Cerebellar nuclear complex (tissue), 1 donor: Measurements from ENCODE around the gene PTPRC.
"Not testable (repeated sequence)": the region's sequence is repeated elsewhere in the genome, so short reads cannot be mapped to it uniquely, and the experiment has no call there.

Experiments used
- DNase-seq, 2 experiments: peaks; one replicate each; lab custom pipeline; 2025; lab: John Stamatoyannopoulos, UW

PTPRC gene, protein sequence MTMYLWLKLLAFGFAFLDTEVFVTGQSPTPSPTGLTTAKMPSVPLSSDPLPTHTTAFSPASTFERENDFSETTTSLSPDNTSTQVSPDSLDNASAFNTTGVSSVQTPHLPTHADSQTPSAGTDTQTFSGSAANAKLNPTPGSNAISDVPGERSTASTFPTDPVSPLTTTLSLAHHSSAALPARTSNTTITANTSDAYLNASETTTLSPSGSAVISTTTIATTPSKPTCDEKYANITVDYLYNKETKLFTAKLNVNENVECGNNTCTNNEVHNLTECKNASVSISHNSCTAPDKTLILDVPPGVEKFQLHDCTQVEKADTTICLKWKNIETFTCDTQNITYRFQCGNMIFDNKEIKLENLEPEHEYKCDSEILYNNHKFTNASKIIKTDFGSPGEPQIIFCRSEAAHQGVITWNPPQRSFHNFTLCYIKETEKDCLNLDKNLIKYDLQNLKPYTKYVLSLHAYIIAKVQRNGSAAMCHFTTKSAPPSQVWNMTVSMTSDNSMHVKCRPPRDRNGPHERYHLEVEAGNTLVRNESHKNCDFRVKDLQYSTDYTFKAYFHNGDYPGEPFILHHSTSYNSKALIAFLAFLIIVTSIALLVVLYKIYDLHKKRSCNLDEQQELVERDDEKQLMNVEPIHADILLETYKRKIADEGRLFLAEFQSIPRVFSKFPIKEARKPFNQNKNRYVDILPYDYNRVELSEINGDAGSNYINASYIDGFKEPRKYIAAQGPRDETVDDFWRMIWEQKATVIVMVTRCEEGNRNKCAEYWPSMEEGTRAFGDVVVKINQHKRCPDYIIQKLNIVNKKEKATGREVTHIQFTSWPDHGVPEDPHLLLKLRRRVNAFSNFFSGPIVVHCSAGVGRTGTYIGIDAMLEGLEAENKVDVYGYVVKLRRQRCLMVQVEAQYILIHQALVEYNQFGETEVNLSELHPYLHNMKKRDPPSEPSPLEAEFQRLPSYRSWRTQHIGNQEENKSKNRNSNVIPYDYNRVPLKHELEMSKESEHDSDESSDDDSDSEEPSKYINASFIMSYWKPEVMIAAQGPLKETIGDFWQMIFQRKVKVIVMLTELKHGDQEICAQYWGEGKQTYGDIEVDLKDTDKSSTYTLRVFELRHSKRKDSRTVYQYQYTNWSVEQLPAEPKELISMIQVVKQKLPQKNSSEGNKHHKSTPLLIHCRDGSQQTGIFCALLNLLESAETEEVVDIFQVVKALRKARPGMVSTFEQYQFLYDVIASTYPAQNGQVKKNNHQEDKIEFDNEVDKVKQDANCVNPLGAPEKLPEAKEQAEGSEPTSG (N-terminal part only)

GRCh38 chr1:198638894-198639635 lies at the start of gene PTPRC:
PTPRC (plus strand) TSS chr1:198639040; CDS start chr1:198639269, 229 bp downstream.
- no peak for DNase-seq

- DNase-seq, result no peak
Observed at GRCh38 chr1:198590454-198590853, 48.4 kb upstream of the PTPRC start.

DNA sequence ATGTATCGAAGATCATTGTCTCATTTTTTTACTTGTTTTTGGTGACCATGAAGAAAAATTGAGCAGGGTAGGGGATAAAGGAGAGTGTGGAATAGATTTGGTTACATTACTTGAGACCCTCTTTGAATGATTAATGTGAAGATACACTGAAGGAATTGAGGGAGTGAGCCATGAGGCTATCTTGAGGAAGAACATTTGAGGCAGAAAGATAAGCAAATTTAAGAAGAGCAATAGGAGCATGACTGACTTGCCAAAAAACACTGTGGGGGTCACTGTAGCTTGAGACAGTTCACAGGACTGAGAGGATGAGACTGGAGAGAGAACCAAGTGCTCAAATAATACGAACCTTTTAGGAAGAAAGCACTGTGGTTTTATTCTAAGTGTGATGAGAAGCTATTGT lies 43.1 kb upstream of the PTPRC start:
- DNase-seq, result no peak

- DNase-seq, result no peak
Observed at GRCh38 chr1:198597690-198598430, 41.0 kb upstream of the PTPRC start.

DNA sequence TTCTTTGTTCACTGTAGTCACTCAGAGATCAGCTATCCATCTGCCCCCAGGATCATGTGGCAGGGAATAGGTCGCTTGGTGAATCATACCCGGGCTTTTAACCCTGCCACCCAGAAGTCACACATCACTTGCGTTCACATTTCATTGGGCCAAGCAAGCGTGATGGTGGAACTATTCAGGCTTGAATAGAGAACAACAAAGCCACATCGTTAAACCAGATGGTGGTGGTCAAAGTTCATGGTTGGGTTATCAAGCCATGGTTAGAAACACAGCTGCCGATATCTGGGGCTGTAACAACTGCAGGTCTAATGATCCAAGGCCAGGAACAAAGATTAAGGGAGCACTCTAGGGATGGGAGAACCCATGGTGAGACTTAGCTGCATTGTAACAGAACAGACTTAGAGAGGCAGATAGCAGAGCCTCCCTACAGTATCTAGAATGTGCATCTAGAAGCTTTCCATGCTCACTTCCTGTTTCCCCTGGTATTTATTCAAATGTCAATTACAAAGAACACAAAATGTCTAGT lies 40.0 kb upstream of the PTPRC start:
- DNase-seq, result no peak

DNA sequence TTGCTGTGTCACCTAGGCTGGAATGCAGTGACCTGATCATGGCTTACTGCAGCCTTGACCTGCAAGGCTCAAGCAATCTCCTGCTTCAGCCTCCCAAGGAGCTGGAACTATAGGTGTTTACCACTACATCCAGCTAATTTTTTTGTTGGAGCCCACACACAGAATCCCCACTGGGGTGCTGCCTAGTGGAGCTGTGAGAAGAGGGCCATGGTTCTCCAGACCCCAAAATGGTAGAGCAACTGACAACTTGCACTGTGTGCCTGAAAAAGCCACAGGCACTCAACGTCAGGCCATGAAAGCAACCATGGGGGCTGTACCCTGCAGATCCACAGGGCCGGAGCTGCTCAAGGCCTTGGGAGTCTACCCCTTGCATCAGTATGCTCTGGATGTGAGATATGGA lies 39.1 kb upstream of the PTPRC start:
- no peak for DNase-seq

GRCh38 chr1:198600906-198601305 lies 37.9 kb upstream of the PTPRC start:
- DNase-seq, result no peak

DNA sequence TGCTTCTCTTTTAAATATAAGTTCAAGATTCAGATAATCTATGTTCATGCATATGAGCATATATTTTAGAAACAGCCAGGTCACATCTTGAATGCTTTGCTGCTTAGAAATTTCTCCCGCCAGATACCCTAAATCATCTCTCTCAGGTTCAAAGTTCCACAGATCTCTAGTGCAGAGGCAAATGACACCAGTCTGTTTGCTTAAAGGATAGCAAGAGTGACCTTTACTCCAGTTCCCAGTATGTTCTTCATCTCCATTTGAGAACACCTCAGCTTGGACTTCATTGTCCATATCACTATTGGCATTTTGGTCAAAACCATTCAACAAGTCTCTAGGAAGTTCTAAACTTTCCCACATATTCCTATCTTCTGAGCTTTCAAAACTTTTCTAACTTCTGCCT lies 37.5 kb upstream of the PTPRC start:
- DNase-seq, result not testable (repeated sequence)

- DNase-seq, result no peak
Observed at GRCh38 chr1:198601936-198602889, 36.6 kb upstream of the PTPRC start.

DNA sequence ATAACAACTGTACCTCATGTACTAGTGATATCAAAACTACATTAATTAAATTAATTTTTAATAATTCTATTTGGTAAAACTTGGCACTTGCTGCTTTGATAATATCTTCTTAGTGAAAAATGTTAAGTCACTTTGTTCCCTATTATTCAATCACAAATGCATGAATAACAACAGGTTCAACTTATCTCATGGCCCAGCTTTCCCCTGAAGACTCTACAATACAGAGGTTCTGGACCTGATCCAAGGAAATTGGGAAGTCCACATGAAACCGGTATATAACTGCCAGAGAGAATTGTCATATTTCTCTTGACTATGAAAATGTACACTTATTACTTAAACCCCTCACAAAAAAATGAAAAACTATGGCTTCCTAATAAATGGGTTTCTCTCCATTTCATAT lies 33.9 kb upstream of the PTPRC start:
- DNase-seq, result no peak

DNA sequence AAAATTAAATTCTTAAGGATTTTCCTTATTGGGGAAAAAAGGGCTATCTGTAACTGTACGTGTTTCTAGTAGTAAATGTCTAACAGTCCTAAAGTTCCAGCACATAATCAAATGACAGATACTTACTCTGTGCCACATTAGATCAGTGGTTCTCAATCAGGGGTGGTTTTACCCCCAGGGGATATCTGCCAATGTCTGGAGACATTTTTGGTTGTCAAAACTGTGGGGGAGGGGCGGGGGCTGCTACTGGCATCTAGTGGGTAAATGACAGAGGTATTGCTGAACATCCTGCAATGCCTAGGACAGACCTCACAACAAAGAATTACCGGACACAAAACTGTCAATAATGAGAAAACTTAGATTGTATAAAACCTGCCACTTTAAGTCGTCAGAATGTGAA lies 33.4 kb upstream of the PTPRC start:
- DNase-seq, result no peak

- DNase-seq, result no peak
Observed at GRCh38 chr1:198606020-198606438, 32.8 kb upstream of the PTPRC start.

DNA sequence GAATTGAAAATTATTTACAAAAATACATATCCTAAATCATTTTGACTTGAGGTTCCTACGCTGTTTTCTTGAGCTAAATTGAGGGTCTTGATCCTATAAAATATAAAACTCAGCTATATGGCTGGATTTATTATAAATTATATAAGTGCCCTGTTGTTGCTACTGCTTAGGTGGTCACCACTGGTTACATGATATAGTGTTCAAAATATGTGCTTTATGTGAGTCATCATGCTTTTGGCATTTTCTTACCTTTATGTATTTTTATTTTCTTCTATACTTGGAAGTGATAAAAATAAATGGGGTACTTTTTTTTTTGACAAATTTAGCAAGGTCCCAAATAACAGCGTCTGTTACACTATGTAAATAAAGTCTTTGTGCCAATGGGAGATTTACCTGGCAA lies 31.1 kb upstream of the PTPRC start:
- DNase-seq, result no peak

DNA sequence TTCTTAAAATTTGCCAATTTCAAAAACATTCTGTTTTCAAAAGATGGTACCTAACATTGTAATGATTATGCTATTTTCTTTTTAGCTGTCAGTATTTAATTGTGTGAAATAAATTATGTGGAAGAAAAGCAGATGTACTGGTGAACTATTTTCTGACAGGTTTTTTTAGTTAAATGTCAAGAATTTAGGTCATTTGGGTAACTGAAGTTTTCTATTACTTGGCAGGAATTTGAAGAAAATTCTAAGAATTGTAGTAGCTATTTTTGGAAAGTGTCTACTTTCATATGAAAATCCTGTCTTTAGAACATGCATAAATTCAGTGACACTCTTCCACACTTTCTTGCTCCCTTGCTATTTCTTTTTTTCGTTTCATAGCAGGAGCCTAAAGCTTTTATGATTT lies 28.5 kb upstream of the PTPRC start:
- DNase-seq, result no peak

GRCh38 chr1:198611219-198611618 lies 27.6 kb upstream of the PTPRC start:
- DNase-seq, result no peak

- no peak for DNase-seq
Observed at GRCh38 chr1:198612471-198613260, 26.2 kb upstream of the PTPRC start.

- no peak for DNase-seq
Observed at GRCh38 chr1:198617406-198617805, 21.4 kb upstream of the PTPRC start.

DNA sequence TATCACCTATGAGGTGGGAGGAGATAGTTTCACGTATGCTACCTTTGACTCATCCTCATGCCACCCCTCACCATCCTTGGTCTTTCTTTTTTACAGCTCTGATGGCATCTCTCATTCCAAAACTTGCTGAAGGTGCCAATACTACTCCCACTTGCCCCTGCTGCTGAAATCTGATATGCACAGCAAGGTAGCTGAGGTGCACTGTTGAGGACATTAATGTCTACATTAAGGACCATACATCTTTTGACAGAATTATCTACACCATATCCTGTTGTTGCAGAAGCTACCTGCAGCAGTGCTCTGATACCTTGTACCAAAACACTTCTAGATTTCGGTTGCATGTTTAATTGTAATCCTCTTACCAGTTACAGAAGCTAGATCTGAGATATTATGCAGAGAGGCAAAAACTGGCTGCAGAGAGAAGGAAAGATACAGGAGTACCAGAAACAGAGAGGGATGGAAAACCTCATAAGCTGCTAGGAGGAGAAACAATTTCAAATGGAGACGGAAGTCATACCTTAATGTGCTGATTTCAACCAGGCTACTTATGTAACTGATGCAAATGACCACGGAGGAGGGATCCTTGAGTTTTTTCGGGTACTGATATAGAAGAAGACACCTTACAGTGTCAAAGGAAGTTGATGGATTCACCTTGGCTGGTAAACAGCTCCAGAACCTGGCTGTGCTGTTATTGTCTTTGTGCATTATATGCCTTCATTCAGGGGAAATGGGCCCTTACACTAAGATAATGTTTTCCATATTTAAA lies 19.3 kb upstream of the PTPRC start:
- DNase-seq, result no peak
